ENCODE data around the gene MEGF10.

Gene MEGF10

GRCh38 chr5:127446626-127447025 lies 156.0 kb downstream of the MEGF10 start:
- DNase-seq, result no peak

GRCh38 chr5:127447827-127448226 lies 157.2 kb downstream of the MEGF10 start:
- no peak for DNase-seq

- DNase-seq, result no peak
Observed at GRCh38 chr5:127450046-127450445, 159.4 kb downstream of the MEGF10 start.

- no peak for DNase-seq
Observed at GRCh38 chr5:127451096-127451495, 160.5 kb downstream of the MEGF10 start.

GRCh38 chr5:127452626-127453025 lies 162.0 kb downstream of the MEGF10 start:
- no peak for DNase-seq

GRCh38 chr5:127471211-127471610 lies 180.6 kb downstream of the MEGF10 start:
- no peak for DNase-seq

GRCh38 chr5:127472700-127473099 lies 182.1 kb downstream of the MEGF10 start:
- no peak for DNase-seq

GRCh38 chr5:127486471-127486870 lies 195.9 kb downstream of the MEGF10 start:
- no peak for DNase-seq

GRCh38 chr5:127492854-127493738 lies 202.5 kb downstream of the MEGF10 start:
- DNase-seq, result no peak

- DNase-seq, result no peak
Observed at GRCh38 chr5:127498548-127498947, 208.0 kb downstream of the MEGF10 start.

- no peak for DNase-seq
Observed at GRCh38 chr5:127505905-127506304, 215.3 kb downstream of the MEGF10 start.

- no peak for DNase-seq
Observed at GRCh38 chr5:127506616-127507015, 216.0 kb downstream of the MEGF10 start.

GRCh38 chr5:127508644-127509373 lies 218.2 kb downstream of the MEGF10 start:
- no peak for DNase-seq
